Measurements from ENCODE around the gene NHERF1. TPM values are rescaled to one million over a fixed set of nuclear protein-coding genes. Genes with fewer than 3 reads are reported as not detected.

Gene NHERF1
- total and polyA plus RNA-seq, 2 of the 13 experiments (the other 11 are each of a cell fraction or from before 2014, with no cell fraction given) = 169 to 269 TPM

GRCh38 chr17:74775409-74776043 is 27.1 kb downstream of the NHERF1 start (continued):
- TF ChIP-seq NRL (CRISPR knock-in tag; IDR thresholded peaks at IDR 0.05; ENCODE audit: borderline replicate concordance) = no peak
- TF ChIP-seq SNAPC2 (CRISPR knock-in tag; IDR thresholded peaks at IDR 0.05) = no peak
- TF ChIP-seq, protein P1, sequence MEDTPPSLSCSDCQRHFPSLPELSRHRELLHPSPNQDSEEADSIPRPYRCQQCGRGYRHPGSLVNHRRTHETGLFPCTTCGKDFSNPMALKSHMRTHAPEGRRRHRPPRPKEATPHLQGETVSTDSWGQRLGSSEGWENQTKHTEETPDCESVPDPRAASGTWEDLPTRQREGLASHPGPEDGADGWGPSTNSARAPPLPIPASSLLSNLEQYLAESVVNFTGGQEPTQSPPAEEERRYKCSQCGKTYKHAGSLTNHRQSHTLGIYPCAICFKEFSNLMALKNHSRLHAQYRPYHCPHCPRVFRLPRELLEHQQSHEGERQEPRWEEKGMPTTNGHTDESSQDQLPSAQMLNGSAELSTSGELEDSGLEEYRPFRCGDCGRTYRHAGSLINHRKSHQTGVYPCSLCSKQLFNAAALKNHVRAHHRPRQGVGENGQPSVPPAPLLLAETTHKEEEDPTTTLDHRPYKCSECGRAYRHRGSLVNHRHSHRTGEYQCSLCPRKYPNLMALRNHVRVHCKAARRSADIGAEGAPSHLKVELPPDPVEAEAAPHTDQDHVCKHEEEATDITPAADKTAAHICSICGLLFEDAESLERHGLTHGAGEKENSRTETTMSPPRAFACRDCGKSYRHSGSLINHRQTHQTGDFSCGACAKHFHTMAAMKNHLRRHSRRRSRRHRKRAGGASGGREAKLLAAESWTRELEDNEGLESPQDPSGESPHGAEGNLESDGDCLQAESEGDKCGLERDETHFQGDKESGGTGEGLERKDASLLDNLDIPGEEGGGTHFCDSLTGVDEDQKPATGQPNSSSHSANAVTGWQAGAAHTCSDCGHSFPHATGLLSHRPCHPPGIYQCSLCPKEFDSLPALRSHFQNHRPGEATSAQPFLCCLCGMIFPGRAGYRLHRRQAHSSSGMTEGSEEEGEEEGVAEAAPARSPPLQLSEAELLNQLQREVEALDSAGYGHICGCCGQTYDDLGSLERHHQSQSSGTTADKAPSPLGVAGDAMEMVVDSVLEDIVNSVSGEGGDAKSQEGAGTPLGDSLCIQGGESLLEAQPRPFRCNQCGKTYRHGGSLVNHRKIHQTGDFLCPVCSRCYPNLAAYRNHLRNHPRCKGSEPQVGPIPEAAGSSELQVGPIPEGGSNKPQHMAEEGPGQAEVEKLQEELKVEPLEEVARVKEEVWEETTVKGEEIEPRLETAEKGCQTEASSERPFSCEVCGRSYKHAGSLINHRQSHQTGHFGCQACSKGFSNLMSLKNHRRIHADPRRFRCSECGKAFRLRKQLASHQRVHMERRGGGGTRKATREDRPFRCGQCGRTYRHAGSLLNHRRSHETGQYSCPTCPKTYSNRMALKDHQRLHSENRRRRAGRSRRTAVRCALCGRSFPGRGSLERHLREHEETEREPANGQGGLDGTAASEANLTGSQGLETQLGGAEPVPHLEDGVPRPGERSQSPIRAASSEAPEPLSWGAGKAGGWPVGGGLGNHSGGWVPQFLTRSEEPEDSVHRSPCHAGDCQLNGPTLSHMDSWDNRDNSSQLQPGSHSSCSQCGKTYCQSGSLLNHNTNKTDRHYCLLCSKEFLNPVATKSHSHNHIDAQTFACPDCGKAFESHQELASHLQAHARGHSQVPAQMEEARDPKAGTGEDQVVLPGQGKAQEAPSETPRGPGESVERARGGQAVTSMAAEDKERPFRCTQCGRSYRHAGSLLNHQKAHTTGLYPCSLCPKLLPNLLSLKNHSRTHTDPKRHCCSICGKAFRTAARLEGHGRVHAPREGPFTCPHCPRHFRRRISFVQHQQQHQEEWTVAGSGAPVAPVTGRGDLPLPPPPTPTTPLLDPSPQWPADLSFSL (CRISPR knock-in tag; IDR thresholded peaks at IDR 0.05) = no peak
- TF ChIP-seq CREB1 (IDR thresholded peaks at IDR 0.05) = no peak
- 0 out of 2 replicates have a peak, but pooled peaks have one; percentile 11 for TF ChIP-seq CREB1 (CRISPR knock-in tag; IDR thresholded peaks at IDR 0.05)
